Upper lobe of right lung (tissue), 1 donor: Measurements from ENCODE around the gene GPR149. TPM values are rescaled to one million over a fixed set of nuclear protein-coding genes. Genes with fewer than 3 reads are reported as not detected.

Source experiments
- ATAC-seq: fragments of 200-7000 bp; cut with Tn5 transposase; one replicate; pipeline ENCODE4 v1.9.1; 2020; ENCODE audit warnings: mild to moderate bottlenecking, moderate library complexity
- DNase-seq: peaks from one replicate; pipeline ENCODE4 v3.0.0-alpha.2; 2020
- H3K27ac ChIP-seq: fragments of 200-600 bp; one replicate; pipeline ENCODE4 v1.8.0; 2022
- H3K27me3 ChIP-seq: fragments of 200-600 bp; one replicate; pipeline ENCODE4 v1.8.0; 2022; ENCODE audit warnings: mild to moderate bottlenecking
- H3K36me3 ChIP-seq: fragments of 200-600 bp; one replicate; pipeline ENCODE4 v1.8.0; 2022
- H3K4me1 ChIP-seq: fragments of 200-600 bp; one replicate; pipeline ENCODE4 v1.8.0; 2022
- H3K4me3 ChIP-seq: fragments of 200-600 bp; one replicate; pipeline ENCODE4 v1.8.0; 2022; ENCODE audit warnings: mild to moderate bottlenecking
- H3K9me3 ChIP-seq: fragments of 200-600 bp; one replicate; pipeline ENCODE4 v1.8.0; 2022
- CTCF ChIP-seq: fragments of 200-600 bp; IDR thresholded peaks from one replicate; pipeline ENCODE4 v1.8.0; 2022; ENCODE audit warnings: antibody characterized with exemption
- intact Hi-C: fragments of 100-400 bp; cut with DNase I; formaldehyde crosslinking; loops from one replicate; pipeline ENCODE4 v1.11.0; 2022
- total RNA-seq: library from RNA; stranded (reverse); fragmentation: NEBNext Ultra II Directional; extraction: Animal tissue kit (Norgen Biotek cat#: 25700); gene quantifications from one replicate; pipeline ENCODE4 v1.2.1, GENCODE V29; 2021
- donor health status: DM: no; HTN: yes; CAD: no; lungs with severe emphysema.

The GPR149 gene
- total RNA-seq, 1 donor from 2014 or later = not detected

- Histone ChIP-seq H3K27me3 (no peaks in the 10 kb centered on the region), H3K36me3 (no peaks in the 10 kb centered on the region), H3K4me1 (no peaks in the 10 kb centered on the region), H3K4me3 (no peak overlapping the region), H3K27ac (no peak overlapping the region), H3K9me3 (no peaks in the 10 kb centered on the region)
- intact Hi-C loops = no loop called here
- DNase-seq (no peak), ATAC-seq (no peak)
- no peak for TF ChIP-seq CTCF
Measured at GRCh38 chr3:154364849-154365248, 65.1 kb downstream of the GPR149 start.

DNA sequence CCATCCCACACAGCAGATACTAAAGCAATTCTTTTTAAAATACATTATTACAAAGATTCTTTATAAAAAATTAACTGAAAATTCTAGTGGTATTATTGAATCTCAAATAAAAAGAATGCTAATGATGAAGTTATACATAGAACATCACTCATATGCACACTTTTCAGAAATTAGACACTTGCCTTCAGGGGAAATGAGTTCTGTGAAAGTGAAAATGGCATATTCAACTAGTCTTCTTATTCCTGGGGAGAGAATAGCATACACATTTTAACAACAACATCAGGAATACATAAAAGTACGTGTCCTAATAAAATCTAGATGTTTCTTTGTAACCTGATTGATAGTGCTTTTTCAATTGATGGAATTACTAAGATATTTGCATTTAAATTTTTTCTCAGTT is 68.9 kb downstream of the GPR149 start:
- no peaks in the 10 kb centered on the region for H3K36me3 ChIP-seq
- intact Hi-C loops = no loop called here
- no peaks in the 10 kb centered on the region for H3K9me3 ChIP-seq
- H3K27me3 ChIP-seq = no peaks in the 10 kb centered on the region
- H3K27ac ChIP-seq = no peak overlapping the region
- no peak overlapping the region for H3K4me3 ChIP-seq
- no peak for TF ChIP-seq CTCF
- no peaks in the 10 kb centered on the region for H3K4me1 ChIP-seq
- no peak for ATAC-seq
- no peak for DNase-seq

DNA sequence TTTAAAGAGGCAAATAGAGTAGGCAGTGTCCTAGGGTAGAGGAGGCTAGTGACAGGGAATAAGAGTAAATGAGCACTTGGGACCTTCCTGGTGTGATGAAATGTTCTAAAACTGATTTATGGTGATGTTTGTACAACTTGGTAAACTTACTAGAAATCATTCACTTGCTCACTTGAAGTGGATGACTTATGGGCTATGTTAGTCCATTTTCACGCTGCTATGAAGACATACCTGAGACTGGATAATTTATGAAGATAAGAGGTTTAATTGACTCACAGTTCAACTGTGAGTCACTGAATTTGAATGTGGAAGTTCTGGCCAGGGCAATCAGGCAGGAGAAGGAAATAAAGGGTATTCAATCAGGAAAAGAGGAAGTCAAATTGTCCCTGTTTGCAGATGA is 74.0 kb downstream of the GPR149 start:
- Histone ChIP-seq H3K4me1 (no peaks in the 10 kb centered on the region), H3K4me3 (no peak overlapping the region), H3K9me3 (no peaks in the 10 kb centered on the region), H3K27ac (no peak overlapping the region), H3K27me3 (no peaks in the 10 kb centered on the region), H3K36me3 (no peaks in the 10 kb centered on the region)
- peak; percentile 48 for ATAC-seq
- intact Hi-C loops = no loop called here
- no peak for DNase-seq
- no peak for TF ChIP-seq CTCF

DNA sequence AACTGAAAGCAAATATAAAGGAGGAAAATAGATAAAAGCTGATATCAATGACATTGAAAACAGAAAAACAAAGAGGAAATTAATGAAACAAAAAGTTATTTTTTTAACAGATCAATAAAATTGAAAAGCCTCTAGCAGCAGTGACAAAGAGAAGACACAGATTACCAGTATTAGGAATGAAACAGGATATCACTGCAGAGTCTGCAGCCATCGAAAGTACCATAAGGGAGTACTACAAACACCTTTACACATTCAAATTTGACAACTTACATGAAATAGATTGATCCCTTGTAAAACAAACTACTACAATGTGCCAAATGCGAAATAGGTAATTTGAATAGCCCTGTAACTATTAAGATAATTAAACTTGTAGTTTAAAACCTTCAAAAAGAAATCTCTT is 80.8 kb downstream of the GPR149 start:
- H3K27ac ChIP-seq = no peak overlapping the region
- ATAC-seq = no peak
- no peak for DNase-seq
- no peaks in the 10 kb centered on the region for H3K27me3 ChIP-seq
- intact Hi-C loops = no loop called here
- H3K9me3 ChIP-seq = no peaks in the 10 kb centered on the region
- H3K4me1 ChIP-seq = no peaks in the 10 kb centered on the region
- no peak overlapping the region for H3K4me3 ChIP-seq
- H3K36me3 ChIP-seq = no peaks in the 10 kb centered on the region
- no peak for TF ChIP-seq CTCF

DNA sequence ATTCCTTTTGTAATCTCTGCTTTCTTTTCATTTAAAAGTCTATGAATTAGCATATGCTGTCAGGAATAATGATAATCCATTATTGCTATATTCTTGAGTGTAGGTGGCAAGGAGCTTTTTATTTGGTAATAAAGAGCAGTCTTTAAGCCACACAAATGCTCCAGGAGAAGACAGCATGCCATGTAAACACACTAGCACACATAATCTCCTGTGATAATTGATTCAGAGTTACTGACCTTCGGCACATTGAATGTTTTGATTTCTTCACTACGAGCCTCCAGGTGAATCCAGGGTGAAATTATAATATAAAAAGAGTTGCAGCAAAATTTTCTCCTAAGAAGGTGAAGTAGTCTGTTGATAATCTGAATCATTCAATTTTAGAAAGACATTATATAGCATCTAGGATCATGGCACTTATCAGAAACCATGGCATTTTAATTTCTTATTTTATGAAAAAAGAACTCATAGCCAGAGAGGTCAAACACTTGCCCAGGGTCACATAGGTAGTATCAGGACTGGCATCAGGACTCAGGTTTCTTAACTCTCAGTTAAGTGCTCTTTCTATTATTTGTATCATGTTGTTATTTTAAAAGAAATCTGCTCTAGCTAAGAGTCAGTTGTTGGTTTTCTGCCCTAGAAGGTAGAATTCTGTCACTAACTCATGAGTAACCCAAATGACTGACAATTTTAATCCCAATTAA is 84.4 kb downstream of the GPR149 start:
- TF ChIP-seq CTCF = no peak
- H3K36me3 ChIP-seq = no peaks in the 10 kb centered on the region
- DNase-seq (no peak), ATAC-seq (no peak)
- no peaks in the 10 kb centered on the region for H3K4me1 ChIP-seq
- no peaks in the 10 kb centered on the region for H3K9me3 ChIP-seq
- H3K4me3 ChIP-seq = no peak overlapping the region
- intact Hi-C loops = no loop called here
- H3K27me3 ChIP-seq = peaks cover 3% of the 10 kb centered on the region
- no peak overlapping the region for H3K27ac ChIP-seq

DNA sequence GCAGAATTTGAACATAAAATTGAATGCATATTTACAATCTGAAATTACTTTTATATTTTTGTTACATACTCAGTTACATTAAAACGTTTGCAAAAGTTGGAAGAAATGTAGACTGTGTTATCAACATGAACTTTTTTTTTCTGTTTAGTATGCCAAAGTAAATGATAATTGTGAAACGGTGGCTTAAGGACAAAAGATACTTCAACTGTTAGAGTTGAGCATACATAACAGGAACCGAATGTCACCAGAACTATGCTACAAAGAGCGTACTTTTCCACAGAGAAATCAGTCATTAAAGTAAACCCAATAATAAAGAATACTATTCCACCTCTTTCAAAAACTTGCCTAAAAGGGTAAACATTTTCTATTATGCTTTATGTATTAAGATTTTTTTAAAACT is 91.4 kb downstream of the GPR149 start:
- intact Hi-C loops = no loop called here

More for the DNA sequence above, 91.4 kb downstream of the GPR149 start:
- no peaks in the 10 kb centered on the region for H3K9me3 ChIP-seq
- no peak overlapping the region for H3K27ac ChIP-seq
- ATAC-seq (peak; percentile 25), DNase-seq (no peak)
- no peak overlapping the region for H3K4me3 ChIP-seq
- no peaks in the 10 kb centered on the region for H3K36me3 ChIP-seq
- H3K27me3 ChIP-seq = peaks cover 5% of the 10 kb centered on the region
- no peak for TF ChIP-seq CTCF
- H3K4me1 ChIP-seq = no peaks in the 10 kb centered on the region
